GM18907 (cell line): ENCODE results near the gene CD34.

ENCODE experiments used
- ATAC-seq: cut with Tn5 transposase; IDR thresholded peaks from one replicate; pipeline ENCODE4 v1.9.1; 2021; ENCODE audit warnings: mild to moderate bottlenecking, moderate library complexity; ENCODE audit not compliant: unreplicated experiment

CD34 gene

DNA sequence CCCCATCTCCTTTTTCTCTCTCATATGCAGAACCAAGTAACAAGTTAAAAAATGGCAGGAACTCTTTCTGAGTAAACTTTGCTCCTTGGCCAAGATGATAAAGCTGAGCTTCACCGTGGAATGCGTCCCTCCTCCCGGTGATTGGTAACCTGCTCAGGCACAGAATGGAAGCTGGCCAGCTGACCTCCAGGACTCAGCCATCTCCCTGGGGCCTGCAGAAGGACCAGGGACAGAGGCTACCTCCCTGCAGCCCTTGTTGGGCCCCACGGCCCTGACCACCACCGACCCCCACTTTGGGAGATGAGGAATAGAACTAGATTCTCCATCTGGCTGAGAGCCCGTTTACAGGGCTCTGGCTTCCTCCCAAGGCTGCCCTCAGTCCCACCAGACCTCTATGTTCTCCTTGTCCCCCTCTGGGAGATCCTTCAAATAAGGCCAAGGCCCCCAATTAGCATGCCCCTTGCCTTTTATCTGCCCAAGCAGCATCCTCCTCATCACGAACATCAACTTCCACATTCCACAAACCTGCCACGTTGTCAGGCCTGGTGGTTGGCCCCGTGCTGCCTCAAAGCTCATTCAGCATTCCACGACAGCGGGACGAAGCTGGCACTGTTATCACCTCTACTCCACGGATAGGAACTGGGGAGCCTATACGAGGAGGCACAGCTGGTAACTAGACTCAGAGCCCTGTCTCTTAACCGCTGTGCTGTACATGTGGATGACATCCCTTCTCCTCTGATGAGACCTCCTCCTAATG is 74.2 kb downstream of the CD34 start:
- ATAC-seq = no peak

DNA sequence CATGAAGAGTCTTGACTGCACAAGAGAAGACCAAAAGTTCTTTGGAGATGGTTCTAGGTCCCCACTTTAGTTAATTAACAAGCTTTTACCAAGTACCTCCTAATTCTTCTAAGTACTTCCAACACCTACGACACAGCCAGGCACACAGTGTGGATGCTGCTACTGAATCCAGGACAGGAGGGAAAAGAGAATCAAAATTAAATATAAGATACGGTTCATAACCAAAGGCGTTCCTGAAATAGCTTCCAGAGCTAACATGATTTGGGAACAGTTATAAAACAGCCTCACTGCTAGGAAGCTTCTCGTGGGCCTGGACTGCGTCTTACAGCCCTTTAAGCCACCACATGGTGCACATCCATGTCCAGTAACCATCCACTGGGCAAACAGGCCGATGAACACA is 75.0 kb downstream of the CD34 start:
- no peak for ATAC-seq

DNA sequence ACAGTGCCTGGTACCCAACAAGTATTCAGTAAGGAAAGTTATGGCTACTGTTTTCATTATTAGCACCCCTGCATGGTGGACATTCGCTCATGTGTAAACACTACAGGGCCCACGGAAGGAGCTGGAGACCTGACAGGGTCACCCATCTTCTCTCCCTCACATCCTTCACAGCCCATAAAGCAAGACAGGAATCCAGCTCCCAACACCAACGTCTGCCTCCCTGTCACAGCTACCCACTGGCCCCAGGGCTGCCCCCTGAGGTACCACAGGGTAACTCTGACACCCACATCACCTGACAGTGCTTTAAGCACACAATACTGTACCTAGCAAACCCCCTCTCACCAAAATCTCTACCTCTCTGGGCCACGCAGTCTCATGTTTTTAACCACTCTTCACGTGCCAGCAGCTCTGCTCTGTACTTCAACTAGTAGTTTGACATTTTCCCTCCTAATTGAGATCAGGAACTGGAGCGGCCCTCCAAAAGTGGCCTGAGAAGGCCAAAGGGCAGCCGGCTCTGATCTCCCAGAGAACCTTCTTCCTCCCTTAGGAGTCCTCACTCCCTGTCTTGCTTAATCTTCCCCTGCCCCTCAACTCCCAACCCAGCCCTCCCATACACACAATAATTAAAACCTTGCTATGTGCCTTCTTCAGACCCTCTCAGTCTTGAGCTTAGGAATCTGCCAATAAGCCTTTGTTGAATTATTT is 76.8 kb downstream of the CD34 start:
- ATAC-seq = no peak

DNA sequence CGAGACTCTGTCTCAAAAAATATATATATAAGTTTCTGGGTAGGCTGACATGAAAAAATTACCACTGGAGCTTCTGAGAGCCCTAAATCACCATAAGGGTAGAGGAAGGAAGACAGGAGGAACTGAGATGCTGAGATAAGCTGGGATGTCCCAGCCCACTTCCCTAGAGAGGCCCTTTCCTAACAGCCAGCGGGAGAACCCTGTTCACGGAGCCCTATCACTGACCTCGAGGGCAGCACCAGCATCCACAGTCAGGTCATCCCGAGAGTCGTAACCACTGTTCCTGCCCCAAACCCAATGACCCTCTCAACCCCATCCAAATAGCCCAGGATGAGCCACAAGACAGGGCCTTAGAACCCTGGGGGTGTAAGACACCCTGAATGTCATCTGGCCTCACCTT is 77.5 kb downstream of the CD34 start:
- no peak for ATAC-seq

DNA sequence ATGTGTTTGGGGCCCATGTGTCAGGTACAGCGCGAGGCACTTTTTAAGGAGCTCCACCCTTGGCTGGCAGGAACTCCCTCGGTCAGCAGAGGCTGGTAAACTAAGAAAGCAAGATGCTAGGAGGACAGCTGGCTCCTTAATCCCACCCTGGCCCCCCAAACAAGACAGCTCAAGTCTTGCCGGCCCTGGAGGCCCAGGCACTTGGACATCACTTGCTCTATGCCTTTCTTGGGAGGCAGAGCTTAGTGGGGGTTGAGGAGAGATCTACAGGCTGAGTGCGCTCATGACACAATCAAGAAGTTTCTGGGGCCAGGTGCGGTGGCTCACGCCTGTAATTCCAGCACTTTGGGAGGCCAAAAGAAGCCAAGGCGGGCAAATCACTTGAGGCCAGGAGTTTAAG is 78.1 kb downstream of the CD34 start:
- ATAC-seq = no peak

DNA sequence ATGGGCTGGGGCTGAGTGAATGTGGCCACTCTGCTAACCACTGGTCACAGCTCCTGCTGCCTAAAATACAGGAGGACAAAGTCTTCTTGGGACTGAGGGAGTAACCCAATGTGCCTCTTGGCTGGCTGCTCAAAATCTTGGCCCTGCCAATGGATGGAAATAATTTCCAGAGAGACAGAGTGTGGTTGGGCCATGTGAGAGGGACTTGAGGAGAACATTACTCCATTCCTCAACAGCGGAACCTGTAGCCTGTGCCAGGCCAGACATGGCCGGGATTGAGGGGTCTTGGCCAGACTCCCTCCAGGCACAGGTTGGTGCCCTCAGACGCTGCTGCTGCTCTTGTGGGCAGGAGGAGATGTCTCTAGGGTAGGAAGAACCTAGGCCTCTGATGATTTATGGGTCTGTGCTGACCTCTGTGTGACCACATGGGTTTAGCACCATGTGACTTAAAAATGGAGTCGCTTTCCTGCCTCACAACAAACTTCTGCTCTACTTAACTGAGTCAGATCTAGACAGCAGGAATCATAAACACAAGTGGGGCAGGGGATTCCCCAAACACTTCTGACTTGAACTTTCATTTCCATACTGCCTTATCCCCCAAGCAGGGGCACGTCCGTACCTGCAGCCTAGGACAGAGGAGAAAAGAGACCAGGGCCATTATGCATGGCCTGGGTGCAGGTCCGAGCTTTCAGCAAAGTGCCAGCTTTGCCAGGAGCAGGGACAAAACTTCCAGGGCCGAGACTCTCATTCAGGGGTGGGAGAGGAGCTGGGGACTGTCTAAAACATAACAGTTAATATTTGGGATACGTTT is 79.2 kb downstream of the CD34 start:
- peak; percentile 86 for ATAC-seq
